RPMI7951 (cell line): ENCODE measurements around the gene NPEPL1. TPM values are rescaled to one million over a fixed set of nuclear protein-coding genes. Genes with fewer than 3 reads are reported as not detected.
"Not testable (repeated sequence)": the region's sequence is repeated elsewhere in the genome, so short reads cannot be mapped to it uniquely, and the experiment has no call there.

ENCODE experiments used
- DNase-seq: peaks from one replicate; pipeline ENCODE4 v3.0.0-alpha.2; 2012; ENCODE audit warnings: low read depth
- total RNA-seq: library from RNA; depleted of rRNA; stranded (reverse); fragments of >200 nt; shearing (Covaris generic); gene quantifications from 2 replicates; pipeline ENCODE4 v1.2.3, GENCODE V29; 2014

Gene NPEPL1
- total RNA-seq, 1 experiment from 2014 or later: 11.2 TPM

GRCh38 chr20:58740356-58741308, 48.0 kb downstream of the NPEPL1 start:
- DNase-seq: no peak

DNA sequence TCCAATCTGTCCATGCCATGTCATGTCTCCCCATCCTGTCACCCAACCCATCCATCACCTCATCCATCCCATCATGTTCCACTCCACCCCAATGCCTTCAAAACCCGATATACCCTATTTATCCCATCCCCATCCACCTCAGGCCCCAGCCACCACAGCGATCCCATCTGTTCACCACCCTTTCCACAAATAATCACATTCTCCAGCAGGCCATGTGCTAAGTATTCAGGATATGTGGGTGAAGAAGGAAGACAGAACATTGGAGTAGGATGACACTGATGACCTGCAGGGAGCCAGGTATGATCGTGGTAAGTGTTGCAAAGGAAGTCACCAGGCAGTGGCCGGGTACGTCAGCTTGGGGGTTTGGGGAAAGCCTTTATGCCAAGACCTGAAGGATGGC, 48.8 kb downstream of the NPEPL1 start:
- no peak for DNase-seq

DNA sequence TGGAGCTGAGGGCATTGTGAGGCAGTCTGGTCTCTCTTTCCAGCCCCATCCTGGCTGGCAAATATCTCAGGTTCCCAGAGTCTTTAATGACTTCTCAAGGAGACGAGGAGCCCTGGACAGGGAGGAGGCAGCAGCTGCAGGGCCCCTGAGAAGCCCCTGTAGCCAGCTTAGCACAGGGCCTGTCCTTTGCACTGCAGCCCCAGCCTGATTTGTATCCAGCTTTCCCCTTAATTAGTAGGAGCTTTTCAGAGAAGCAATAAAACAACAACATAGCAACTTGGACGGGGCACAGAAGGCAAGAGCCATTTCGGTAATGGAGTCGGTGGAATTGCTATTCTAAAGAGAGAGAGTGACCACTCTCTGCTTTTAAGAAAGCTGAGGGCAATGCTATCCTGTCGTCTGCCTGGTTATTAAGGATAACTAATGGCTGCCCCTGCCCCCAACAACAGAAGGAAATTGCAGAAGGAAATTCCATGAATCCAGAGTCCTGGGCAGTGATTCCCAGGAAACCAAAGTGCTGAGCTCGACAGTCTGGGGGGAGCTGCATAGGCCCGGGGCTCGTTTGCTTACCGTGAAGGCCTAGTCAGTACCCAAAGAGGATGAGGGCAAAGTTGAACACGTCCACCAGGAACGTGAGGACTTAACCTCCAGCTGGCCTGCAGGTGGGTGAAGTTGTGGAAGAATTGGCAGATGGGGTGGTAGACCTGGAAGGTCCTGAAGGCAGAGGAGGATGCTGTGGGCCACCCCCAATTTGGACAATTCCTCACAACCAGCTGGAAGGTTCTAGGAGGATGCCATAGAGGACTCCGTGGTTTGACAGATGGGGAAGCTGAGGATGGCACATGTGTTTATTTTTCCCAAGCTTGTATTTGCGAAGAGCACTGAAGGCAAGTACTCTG, 50.3 kb downstream of the NPEPL1 start:
- no peak for DNase-seq

- no peak for DNase-seq
Measured at GRCh38 chr20:58743929-58744534, 51.4 kb downstream of the NPEPL1 start.

- no peak for DNase-seq
Measured at GRCh38 chr20:58744836-58745235, 52.2 kb downstream of the NPEPL1 start.

DNA sequence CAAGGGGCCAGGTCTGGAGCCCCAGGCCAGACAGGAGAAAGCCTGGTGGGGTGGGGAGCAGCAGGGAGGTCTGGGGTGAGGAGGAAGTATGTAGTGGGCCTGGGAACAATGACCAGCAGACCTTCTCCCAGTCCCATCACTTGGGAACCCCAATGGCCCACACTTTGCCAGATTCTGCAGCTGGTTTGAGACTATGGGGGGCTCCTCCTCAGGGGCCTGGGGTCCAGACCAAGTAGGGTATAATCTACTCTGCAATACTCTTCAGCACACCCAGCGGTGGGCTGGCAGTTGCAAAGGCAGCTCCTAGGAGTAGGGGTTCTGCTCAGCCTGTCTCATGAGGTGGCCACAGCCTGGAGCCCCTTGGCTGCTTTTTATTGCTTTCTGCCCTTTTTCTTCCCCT, 52.8 kb downstream of the NPEPL1 start:
- DNase-seq: no peak

DNA sequence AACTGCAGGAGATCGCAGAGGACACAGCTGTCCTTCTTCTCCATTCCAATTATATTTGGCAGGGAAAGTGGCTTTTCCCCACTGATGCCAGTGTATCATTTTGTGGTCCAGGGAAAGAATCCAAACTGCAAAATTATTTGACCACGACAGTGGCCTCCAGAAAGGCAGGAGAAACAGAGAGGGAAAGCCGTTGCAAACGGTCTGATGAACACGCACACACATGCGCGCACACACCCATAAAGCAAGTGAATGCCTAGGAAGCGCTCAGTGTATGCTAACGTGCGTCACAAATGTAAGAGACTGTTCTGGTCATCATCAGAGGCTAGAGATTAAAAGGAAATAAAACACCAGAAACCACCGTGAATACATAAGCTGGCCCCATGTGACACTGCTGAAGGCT, 54.0 kb downstream of the NPEPL1 start:
- peak; percentile 54 for DNase-seq

DNA sequence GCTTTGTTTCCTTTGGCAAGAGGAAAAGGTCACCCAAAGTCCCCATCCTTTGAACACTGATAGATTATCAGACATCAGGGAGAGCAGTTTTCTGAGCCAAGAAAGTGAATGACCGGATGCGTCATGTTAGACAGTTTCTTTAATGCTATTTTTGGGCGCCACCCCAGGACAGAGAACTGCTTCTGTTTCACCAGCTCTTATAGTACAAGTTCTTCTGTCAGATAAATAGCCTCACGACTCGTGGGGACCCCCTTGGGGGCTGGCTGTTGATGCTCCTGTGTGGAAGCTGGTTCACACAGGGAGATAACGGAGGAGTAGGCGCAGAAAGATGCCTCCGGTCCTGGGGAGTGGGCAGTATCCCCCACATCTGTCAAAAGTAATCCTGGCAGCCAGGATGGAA, 54.6 kb downstream of the NPEPL1 start:
- peak; percentile 13 for DNase-seq

DNA sequence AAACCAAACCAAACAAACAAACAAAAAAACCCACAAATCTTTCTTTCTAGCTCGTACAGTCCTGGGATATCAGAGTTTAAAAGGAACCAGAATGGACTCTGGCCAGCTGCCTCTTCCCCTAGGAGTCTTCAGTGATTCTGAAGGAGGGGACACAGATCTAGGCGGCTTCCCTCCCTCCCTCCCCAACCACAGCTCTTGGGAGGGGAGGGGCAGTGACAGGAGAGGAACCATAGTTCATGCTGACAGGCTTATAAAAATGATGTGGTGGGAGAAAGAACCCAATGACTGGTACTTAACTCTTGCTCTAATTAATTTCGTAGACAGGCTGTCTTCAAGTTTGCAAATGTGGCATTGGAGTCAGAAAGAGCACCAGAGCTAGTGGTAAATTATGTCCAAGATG, 56.0 kb downstream of the NPEPL1 start:
- no peak for DNase-seq

DNA sequence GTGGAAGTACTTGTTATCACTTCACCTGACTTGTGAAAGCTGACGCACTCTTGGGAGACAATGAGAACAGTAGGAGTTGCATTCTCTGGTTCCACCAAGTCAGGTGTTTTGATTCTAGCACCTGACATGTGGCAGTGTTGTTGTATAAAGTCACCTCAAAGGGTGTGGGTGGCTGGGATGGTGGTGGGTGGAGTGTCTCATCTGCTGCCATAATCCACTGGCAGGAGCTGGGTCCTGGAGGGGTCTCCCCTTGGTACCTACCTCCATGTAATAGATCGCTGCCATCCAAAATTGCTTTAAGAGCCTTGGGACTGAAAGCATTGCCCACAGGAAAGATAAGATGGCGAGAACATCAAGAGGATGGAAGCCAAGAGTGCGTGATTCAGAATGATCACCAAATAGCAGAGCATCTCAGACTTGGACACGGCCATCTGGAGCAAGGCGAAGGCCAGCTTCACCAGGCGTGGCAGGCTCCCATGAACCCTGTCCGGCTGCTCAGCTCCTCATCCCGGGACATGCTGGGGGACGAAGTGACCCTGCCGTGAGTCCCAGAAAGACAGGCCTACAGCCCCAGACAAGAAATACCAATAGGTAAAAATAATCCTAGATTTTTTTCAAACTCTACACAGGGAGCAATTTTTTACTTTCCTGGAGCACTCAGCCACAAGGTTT, 56.6 kb downstream of the NPEPL1 start:
- DNase-seq: no peak

- no peak for DNase-seq
Measured at GRCh38 chr20:58749979-58750378, 57.4 kb downstream of the NPEPL1 start.

DNA sequence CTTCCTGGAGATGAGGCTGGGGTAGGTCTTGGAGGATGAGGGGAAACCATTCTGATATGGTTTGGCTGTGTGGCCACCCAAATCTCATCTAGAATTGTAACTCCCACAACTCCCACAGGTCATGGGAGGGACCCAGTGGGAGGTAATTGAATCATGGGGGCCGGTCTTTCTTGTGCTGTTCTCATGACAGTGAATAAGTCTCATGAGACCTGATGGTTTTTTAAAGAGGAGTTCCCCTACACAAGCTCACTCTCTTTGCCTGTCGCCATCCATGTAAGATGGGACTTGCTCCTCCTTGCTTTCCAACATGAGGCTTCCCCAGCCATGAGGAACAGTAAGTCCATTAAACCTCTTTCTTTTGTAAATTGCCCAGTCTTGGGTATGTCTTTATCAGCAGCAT, 58.1 kb downstream of the NPEPL1 start:
- not testable (repeated sequence) for DNase-seq

GRCh38 chr20:58751979-58752378, 59.4 kb downstream of the NPEPL1 start:
- DNase-seq: no peak

- no peak for DNase-seq
Measured at GRCh38 chr20:58752565-58752964, 60.0 kb downstream of the NPEPL1 start.

GRCh38 chr20:58753267-58753921, 60.8 kb downstream of the NPEPL1 start:
- DNase-seq: no peak

- DNase-seq: no peak
Measured at GRCh38 chr20:58753922-58754551, 61.4 kb downstream of the NPEPL1 start.

DNA sequence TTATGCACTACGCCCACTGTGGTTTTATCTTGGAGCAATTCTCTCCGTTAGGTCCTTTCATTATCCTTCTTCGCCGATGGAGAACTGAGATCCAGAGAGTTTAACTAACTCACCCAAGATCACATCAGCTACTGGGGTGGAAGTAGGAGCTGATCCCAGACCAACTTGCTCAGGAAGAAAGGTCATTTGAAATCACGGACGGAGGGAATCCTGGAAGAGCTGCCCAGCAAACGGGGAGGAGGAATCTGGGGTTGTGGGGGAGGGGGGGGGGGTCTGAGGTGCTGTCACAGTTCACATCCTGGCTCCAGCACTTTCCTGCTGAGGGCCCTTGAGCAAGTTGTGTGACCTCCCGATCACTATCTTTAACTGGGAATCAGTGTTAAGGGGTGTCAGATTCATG, 62.0 kb downstream of the NPEPL1 start:
- DNase-seq: no peak

GRCh38 chr20:58755062-58755697, 62.6 kb downstream of the NPEPL1 start:
- no peak for DNase-seq

DNA sequence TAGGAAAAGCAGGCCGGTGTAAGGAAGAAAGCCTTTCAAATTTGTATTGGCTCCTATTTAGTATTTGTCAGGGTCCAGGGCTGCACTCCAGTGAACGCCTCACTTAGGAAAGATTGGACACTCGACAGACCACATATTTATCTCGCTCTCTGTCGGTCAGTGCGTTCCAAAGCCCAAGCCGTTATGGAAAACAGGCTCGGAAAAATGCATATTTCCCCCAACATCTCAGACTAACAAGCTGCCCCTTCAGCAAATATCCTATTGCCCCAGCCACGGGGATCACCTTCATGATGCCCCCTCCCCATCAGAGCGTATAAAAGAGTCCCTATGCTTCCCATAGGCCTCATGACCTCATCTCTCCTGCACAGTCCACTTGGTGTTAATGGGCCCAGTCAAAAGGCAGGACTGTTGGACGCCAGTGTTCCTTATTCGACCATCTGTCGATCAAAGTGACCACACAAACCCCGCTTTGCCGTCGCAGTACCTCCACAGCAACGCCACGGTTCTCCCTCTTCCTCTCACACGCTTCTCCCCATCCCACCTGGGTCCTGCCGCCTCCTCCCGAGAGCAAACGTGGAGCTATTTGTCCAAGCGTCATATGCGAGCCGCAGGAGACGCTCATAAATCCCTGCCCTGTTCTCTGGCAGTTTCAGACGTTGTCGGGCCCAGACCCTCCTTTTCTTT, 63.3 kb downstream of the NPEPL1 start:
- DNase-seq: no peak

- DNase-seq: no peak
Measured at GRCh38 chr20:58756450-58756775, 63.8 kb downstream of the NPEPL1 start.
